GM18873 (cell line): ENCODE data around the gene SNX27.
"Not testable (repeated sequence)": the region's sequence is repeated elsewhere in the genome, so short reads cannot be mapped to it uniquely, and the experiment has no call there.

Experiments
- ATAC-seq: cut with Tn5 transposase; IDR thresholded peaks from one replicate; pipeline ENCODE4 v1.9.1; 2021; ENCODE audit warnings: mild to moderate bottlenecking, moderate library complexity, moderate number of reproducible peaks; ENCODE audit not compliant: unreplicated experiment, low FRiP score

SNX27 gene

DNA sequence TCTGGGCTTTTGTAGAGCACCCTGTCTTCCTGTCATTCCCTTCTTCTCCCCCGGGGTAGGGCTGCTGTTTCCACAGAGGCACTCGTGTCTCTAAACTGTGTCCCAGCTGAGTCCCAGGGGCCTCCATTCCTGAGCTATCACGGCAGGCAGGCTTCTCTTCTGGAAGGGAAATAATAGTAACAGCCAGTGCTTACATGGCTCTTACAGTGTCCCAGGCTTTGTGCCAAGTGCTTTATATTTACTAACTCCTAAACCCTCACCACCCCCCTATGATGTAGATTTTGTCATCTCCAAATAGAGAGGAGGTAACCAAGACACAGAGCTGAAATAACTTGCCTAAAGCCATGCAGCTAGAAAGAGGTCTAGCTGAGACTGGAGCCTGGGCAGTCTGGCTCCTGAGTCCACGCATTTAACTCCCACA is 106.2 kb downstream of the SNX27 start:
- no peak for ATAC-seq

DNA sequence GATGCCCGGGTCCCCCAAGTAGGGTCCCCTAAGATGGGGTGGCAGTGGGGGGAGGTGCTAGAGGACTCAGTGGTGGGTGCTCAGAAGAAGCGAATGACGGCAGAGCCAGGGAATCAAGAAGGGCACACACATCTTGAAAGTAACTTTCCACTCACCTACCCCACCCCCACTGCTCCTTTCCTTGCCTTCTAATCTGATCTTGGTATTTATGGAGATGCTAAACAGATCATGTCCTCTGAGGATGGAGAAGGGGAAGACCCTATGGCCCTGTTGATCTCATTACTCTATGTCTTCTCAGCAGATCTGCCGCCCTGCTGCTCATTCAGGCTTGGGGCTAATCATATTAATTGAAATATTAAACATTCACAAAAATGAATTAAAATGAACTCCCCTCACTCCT is 106.8 kb downstream of the SNX27 start:
- no peak for ATAC-seq

DNA sequence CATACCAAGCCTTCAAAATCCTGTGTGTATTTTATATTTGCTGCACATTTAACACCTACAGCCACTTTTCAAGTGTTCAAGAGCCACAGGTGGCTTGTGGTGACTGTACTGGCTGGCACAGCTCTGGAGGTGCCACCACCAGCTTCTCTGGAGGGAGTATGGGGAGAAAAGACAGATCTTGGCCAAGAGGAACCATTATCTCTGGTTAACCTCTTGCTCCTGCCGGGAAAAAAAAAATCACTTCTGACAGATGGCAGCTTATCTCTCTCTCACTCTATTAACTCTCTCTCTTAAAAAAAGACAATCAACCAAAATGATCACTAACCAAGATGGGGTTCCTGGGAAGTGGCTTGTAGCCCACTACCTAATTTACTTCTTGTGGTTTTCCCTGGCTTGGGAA is 108.3 kb downstream of the SNX27 start:
- ATAC-seq: no peak

DNA sequence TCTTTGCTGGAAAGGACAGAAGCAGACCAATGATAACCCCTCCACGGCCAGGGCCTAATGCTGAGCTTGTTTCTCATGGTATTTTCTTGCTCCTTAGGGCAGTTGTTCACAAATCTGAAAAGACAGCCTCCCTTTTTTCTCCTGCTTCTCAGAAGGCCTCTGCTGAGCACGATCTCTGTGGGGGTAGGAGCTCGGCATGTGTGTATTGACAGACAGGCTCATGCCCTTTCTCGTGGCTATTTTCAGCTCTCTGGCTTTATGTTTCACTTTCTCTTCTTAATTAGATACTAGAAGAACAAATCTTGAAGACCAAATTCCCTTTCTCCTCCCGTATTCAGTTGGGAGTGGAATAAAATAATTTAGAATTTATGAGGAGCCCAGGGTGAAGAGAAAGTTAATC is 108.7 kb downstream of the SNX27 start:
- ATAC-seq: no peak

DNA sequence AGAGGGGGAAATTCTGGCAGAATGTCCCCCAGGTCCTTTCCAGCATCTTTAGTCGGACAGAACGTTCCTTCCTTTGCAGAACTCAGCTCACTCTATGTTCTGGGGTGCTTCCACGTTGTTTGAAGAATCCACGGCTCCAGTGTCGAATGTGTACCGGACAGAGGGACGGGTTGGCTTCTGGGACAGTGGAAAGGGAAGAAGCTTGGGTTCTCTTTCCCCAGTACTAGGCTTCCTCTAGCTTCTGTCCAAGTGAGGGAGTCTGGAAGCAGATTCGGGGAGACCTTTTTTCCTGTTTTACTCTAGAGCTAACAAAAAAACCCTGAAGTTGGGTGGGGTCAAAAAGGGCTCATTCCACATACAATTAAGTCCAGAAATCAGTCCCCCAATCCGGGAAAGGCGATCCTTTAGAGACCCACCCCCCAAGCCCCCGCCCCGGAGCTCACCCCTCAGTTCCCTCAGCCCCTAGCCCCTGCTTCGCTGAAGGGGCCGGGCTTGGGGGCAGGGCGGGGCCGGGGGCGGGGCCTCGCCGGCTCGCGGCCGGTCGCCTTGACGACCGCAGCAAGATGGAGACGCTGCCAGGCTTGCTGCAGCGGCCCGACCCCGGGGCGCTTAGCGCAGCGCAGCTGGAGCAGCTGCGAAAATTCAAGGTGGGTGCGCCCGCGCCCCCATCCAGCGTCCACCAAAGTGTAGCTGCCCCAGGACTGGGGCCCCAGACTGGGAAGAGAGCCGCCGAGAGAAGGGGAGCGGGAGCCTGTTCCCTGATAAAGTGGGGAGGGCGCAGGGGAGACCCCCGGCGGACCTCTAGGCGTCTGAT is 109.3 kb downstream of the SNX27 start, which contains the start of gene RIIAD1:
TSS of gene RIIAD1 (plus strand) at position 549 of the 814 bp plus-strand sequence. CDS start at position 564, 15 bp downstream.
- ATAC-seq: no peak

DNA sequence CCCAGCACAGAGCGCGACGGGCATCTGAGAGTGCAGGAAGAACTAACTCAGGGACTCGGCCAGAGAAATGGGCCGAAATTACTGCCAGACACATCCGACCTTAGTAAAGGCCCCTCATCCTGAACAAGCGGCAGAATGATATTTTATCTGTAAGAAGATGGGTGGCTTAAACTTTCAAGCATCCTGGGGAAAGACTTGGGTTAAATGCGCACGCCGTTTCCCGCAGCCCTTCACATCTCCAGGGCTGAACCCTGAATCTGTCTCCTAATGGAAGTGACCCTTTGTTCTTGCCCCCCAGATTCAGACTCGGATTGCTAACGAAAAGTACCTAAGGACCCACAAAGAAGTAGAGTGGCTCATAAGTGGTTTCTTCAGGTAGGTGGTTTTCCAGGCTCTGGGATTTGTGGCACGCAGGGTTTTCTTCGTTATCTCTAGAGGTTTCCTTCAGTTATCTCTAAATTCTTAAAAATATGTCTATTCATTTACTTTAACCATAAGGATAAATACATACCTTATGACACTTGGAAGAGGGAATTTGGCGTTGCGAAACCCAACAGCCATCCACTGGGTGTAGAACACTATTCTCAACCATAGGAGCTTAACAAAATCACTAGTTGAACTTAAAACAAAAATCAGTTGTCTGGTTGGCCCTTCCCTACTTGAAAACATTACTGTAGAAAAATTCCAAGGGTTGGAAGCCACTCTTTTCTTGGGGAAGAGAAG is 110.1 kb downstream of the SNX27 start:
- ATAC-seq: no peak

DNA sequence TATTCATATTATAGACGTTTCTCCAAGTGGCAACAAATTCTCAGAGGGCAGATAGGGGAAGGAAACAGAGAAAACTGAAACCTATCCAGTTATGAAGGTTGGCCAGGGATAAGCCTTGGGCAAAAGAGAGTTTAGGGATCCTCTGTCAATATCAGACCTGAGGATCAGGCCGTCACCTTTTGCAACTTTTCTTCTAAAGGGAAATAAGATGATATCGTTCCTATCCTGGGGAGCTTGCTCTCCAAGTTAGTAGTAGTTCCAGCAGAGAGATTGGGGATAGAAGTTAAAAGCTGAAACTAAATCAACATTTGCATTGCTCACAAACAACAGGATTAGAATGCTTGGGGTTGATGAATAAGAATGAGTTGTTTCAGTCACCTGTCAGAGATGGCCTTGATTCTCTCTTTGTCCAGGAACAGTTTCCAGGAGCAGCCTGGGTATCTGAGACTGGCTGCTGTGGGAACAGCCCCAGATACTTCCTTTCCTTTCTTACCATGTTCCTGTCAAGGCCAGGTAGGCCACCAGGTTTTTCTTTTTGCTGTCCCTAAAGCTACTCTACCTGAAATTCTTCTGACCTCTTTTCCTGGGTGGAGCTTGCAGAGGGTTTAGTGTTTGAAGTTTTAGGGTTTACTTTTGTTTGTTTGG is 112.0 kb downstream of the SNX27 start:
- ATAC-seq: no peak

DNA sequence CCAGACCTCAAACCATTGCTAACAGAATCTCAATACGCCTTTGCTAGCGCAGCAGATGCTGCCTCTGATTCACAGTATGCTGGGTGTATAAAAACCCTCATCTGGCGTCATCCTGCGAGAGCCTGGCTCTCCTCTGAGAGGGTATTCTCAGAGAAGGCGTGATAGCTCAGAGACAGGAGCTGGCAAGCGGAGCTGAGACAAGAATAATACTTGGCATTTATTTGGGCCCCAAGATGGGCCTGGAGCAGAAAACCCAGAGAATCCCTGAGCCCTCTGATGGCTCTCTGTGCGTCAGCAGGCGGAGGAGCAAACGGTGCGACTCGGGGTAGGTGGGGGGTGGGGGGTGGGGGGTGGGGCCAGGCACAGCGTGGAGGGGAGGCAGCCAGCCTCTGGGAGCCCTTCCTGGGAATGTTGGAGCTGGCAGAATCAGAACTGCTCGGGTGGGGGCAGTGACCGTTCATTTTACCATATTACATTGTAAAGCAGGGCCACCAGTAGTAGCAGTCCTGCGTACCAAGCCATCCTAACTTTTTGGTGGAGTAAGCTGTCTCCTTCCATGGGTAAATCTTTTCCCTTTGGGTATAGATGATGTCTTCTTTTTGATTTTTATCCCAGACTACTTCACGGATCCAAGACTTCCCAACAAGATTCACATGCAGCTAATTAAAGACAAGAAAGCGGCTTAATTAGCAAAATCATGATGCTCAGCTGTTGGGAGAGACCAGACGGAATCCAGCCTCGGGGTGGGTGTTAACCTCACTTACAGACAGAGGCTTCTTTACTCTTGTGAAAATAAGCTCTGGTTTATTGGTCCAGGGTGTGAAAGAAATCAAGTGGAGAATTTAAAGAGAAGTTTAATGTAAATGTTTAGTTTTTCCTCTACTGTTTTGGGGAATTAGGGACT is 116.6 kb downstream of the SNX27 start:
- no peak for ATAC-seq

DNA sequence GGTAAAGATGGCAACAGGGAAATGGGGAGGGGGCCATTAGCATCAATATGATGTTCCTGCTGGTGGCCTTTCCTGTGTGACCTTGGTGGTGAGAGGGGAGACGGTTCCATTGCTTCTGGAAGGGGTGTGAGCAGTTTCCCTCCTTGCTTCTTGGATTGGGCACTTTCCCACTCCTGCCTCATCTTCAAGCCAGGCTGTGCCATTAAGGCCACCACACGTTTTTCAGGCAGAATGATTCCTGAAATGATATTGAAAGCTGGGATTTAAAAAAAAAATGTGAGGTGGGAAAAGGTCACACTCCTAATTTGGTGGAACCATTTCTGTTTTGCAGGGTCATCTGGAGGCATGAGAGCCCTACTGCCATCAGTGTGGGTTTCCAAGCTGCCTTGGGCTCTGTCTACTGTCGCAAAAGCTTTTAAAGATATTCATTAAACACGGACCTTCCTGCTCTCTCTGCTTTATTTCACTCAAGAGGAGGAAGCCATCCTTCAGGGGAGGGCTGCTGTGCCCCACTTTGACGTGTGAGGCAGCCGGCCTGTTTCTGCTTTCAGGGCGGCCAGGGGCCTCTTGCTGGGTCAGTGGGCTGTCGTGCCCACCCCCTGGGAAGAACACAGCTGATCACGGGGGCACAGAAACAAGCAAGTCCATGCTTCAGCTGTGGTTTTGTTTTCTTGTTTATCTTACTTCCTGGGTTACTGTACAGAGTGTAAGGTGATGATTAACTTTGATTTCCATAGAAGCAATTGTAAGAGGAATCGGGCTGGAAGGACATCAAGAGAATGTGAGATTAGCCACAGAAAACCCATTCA is 117.5 kb downstream of the SNX27 start:
- ATAC-seq: no peak

DNA sequence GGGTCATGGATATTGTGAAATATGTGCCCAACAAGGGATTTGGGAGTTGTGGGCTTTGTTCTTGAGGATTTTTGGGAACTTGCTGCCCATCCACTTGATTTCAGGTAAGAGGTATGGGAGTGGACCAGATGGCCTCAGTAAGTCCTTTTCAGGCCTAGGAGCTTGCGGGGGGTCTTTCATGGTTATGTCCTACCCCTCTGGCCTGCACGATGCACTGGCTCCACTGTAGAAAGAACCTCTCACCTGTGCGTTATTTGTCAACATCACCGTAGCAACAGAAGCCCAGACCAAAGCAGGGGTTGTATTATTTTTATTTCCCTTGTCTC is 118.1 kb downstream of the SNX27 start:
- ATAC-seq: no peak

DNA sequence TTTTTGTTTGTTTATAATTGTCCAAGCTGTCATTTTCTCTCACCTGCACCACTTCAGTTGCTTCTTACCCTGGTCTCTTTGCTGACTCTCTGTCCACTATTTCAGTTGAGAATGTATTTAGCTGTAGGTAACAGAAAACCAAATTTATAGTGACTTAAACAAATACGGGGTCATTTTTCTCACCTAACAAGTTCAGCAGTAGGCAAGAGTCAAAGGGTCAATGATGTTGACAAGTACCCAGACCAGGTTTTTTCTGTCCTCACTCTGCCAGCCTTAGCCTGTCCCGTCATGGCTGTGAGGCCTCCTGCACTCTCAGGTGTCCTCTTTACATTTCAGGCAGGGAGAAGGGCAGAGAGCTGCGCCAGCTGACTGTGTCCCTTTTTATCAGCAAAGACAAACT is 121.3 kb downstream of the SNX27 start:
- no peak for ATAC-seq

DNA sequence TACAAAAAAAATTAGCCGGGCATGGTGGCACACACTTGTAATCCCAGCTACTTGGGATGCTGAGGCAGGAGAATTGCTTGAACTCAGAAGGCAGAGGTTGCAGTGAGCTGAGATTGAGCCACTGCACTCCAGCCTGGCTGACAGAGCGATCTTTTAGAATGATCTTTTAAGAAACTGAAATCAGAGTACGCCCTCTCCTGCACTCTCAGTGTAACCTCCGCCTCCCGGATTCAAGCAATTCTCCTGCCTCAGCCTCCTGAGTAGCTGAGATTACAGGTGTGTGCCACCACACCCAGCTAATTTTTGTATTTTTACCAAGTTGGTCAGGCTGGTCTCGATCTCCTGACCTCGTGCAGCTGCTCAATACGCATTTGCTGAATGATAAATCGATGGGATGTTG is 122.1 kb downstream of the SNX27 start:
- ATAC-seq: not testable (repeated sequence)

DNA sequence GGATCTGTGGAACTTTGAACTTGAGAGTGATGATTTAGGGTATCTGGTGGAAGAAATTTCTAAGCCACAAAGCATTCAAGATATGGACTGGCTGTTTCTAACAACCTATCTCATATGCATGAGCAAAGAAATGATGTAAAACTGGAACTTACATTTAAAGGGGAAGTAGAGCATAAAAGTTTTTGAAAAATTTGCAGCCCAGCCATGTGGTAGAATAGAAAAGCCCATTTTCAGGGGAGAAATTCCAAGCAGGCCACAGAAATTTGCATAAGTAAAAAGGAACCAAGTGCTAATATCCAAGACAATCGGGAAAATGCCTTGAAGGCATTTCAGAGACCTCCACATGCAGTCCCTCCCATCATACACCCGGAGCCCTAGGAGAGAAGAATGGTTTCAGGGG is 125.2 kb downstream of the SNX27 start:
- no peak for ATAC-seq

DNA sequence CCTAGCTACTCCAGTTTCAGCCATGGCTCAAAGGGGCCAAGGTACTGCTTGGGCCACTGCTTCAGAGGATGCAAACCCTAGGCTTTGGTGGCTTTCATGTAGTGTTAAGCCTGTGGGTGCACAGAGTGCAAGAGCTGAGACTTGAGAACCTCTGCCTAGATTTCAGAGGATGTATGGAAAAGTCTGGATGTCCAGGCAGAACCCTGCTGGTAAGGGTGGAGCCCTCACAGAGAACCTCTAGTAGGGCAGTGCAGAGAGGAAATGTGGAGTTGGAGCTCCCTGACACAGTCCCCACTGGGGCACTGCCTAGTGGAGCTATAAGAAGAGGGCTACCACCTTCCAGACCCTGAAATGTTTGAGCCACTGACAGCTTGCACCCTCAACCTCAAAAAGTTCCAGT is 125.6 kb downstream of the SNX27 start:
- no peak for ATAC-seq

DNA sequence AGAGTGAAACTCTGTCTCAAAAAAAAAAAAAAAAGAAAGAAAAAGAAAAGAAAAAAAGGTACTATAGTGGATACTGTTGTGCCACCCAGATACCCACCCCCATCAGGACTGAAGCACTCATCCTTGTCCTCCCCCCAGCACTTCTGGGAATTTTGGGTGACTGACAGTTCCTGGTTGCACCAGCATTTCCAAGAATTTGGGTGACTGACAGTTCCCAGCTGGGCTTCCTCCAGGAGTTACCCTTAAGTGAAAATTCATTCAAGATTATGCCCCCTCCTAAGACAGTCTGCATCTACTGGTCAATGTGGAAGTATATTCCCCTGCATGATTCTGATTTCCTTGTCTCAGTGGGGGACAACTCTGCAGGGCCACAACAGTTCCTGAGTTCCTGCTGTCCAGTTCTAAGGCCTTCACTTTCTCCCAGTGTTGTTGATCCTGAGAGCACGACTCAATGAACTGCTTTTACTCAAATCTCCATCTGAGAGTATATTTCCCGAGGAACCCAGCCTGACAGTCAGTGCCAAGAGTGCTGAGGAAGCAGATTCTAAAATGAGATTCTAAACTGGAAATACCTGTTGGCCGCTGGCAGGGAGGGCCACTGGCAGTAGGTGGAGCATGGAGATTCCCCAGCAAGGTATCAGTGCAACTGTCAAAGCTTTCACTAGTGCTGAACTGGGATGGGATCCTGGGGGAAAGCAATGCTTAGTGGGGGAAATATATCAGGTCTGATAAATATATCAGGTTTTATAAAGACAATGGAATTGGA is 127.9 kb downstream of the SNX27 start:
- ATAC-seq: no peak

DNA sequence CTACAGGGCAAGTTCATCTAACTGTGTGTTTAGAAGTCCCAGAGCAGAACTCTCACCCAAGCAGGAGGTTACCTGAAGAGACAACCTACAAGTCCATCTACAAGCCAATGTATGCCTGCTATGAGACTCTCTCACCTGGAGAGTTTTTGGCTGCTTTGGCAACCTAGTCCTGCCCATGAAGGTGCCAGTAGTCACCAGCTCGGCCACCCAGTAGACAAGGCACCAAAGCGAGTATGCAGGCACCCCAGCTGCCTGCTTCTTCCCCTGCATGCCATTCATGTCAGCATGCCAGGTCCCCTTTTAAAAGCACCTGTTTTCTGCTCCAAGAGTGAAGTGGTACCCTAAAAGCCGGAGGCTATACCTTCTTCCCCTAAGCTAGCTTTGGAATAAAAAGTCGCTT is 129.7 kb downstream of the SNX27 start:
- ATAC-seq: no peak
